A549 (cell line): ENCODE results near the gene CNGA1.
"Not testable (repeated sequence)": the region's sequence is repeated elsewhere in the genome, so short reads cannot be mapped to it uniquely, and the experiment has no call there.

Source experiments
- CHD4 ChIP-seq: fragments of 200-600 bp; sonication (generic); IDR thresholded peaks from 2 replicates; pipeline ENCODE4 v1.6.1; 2016; ENCODE audit warnings: antibody characterized with exemption, mild to moderate bottlenecking, borderline replicate concordance
- GATA3 ChIP-seq: IDR thresholded peaks from 2 replicates; pipeline ENCODE4 v1.6.1; 2012; ENCODE audit warnings: borderline replicate concordance

DNA sequence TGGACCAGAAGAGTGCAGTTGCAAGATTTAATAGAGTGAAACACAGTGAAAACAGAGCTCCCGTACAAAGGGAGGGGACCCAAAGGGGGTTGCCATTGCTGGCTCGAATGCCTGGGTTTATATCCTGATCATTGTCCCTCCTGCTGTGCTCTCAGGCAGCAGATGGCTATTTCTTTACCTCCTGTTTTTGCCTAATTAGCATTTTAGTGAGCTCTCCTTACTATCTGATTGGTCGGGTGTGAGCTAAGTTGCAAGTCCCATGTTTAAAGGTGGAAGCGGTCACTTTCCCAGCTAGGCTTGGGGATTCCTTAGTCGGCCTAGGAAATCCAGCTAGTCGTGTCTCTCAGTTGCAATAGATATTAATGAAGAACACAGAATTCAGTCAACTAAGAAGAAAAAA lies 5.6 kb downstream of the CNGA1 start:
- not testable (repeated sequence) for TF ChIP-seq GATA3, CHD4
